Activated naive CD4-positive, alpha-beta T cell treated with anti-CD3 and anti-CD28 coated beads for 36 hours (primary cell): ENCODE data around the gene TANGO2. TPM values are rescaled to one million over a fixed set of nuclear protein-coding genes. Genes with fewer than 3 reads are reported as not detected.
A peak's percentile ranks its signal among the peaks of the same experiment; 100 is the strongest.

Source experiments
- CTCF ChIA-PET: fragments of 350-600 bp; sonication (Branson Sonifier 250); formaldehyde crosslinking; loops from one replicate; lab custom pipeline; 2021; ENCODE audit warnings: antibody characterized with exemption; lab: Charles Lee
- DNase-seq: peaks from one replicate; pipeline ENCODE4 v3.0.0-alpha.2; 2020
- H3K27ac Mint-ChIP-seq: one replicate; pipeline ENCODE4 v1.8.0; 2021; ENCODE audit warnings: mild to moderate bottlenecking, mixed read lengths
- H3K27me3 Mint-ChIP-seq: one replicate; pipeline ENCODE4 v1.8.0; 2021; ENCODE audit warnings: low read depth, mixed read lengths
- H3K36me3 Mint-ChIP-seq: one replicate; pipeline ENCODE4 v1.8.0; 2021; ENCODE audit warnings: low read depth, mixed read lengths
- H3K4me1 Mint-ChIP-seq: one replicate; pipeline ENCODE4 v1.8.0; 2021; ENCODE audit warnings: low read depth, mixed read lengths
- H3K4me3 Mint-ChIP-seq: one replicate; pipeline ENCODE4 v1.8.0; 2021; ENCODE audit warnings: mild to moderate bottlenecking, moderate library complexity, mixed read lengths
- H3K9me3 Mint-ChIP-seq: one replicate; pipeline ENCODE4 v1.8.0; 2021; ENCODE audit warnings: mixed read lengths
- intact Hi-C: fragments of 100-400 bp; cut with micrococcal nuclease; formaldehyde crosslinking; loops from one replicate; pipeline ENCODE4 v1.15.1; 2023
- total RNA-seq, 2 experiments: library from RNA; stranded (reverse); gene quantifications; one replicate each; pipeline ENCODE4 v1.2.3, GENCODE V29; 2021

TANGO2 gene
- total RNA-seq, 2 experiments from 2014 or later: 16.0 to 19.0 TPM

- H3K27ac Mint-ChIP-seq: no peak overlapping the region
- CTCF ChIA-PET: interaction anchor here (1.3 kb wide), 1 partner anchor 7 kb away, joined by 3 read pairs; no protein-coding TSS in a partner anchor
- no peaks in the 10 kb centered on the region for H3K27me3 Mint-ChIP-seq
- intact Hi-C loops: no loop called here
- no peaks in the 10 kb centered on the region for H3K4me1 Mint-ChIP-seq
- H3K9me3 Mint-ChIP-seq: no peaks in the 10 kb centered on the region
- no peak overlapping the region for H3K4me3 Mint-ChIP-seq
- no peak for DNase-seq
- no peaks in the 10 kb centered on the region for H3K36me3 Mint-ChIP-seq
These were observed 43.3 kb upstream of the TANGO2 start for GRCh38 chr22:19977296-19978243.

GRCh38 chr22:19978748-19979147 is 42.2 kb upstream of the TANGO2 start:
- no peak for DNase-seq
- intact Hi-C loops: no loop called here
- Mint-ChIP-seq H3K9me3 (no peaks in the 10 kb centered on the region), H3K27ac (no peak overlapping the region), H3K27me3 (no peaks in the 10 kb centered on the region), H3K4me1 (no peaks in the 10 kb centered on the region), H3K4me3 (no peak overlapping the region), H3K36me3 (no peaks in the 10 kb centered on the region)
- CTCF ChIA-PET: interaction anchor here (1.3 kb wide), 1 partner anchor 9 kb away, joined by 3 read pairs; no protein-coding TSS in a partner anchor

- Mint-ChIP-seq H3K4me1 (no peaks in the 10 kb centered on the region), H3K27me3 (no peaks in the 10 kb centered on the region), H3K36me3 (no peaks in the 10 kb centered on the region), H3K9me3 (no peaks in the 10 kb centered on the region), H3K4me3 (no peak overlapping the region), H3K27ac (no peak overlapping the region)
- CTCF ChIA-PET: no interaction called here
- no peak for DNase-seq
- intact Hi-C loops: no loop called here
These were observed 41.0 kb upstream of the TANGO2 start for GRCh38 chr22:19979712-19980493.

GRCh38 chr22:19980766-19981165 is 40.1 kb upstream of the TANGO2 start:
- H3K27me3 Mint-ChIP-seq: no peaks in the 10 kb centered on the region
- CTCF ChIA-PET: no interaction called here
- H3K4me3 Mint-ChIP-seq: no peak overlapping the region
- no peaks in the 10 kb centered on the region for H3K9me3 Mint-ChIP-seq
- H3K4me1 Mint-ChIP-seq: no peaks in the 10 kb centered on the region
- intact Hi-C loops: no loop called here
- no peak overlapping the region for H3K27ac Mint-ChIP-seq
- no peaks in the 10 kb centered on the region for H3K36me3 Mint-ChIP-seq
- no peak for DNase-seq

- Mint-ChIP-seq H3K9me3 (no peaks in the 10 kb centered on the region), H3K4me3 (no peak overlapping the region), H3K4me1 (no peaks in the 10 kb centered on the region), H3K36me3 (no peaks in the 10 kb centered on the region), H3K27ac (no peak overlapping the region), H3K27me3 (no peaks in the 10 kb centered on the region)
- DNase-seq: no peak
- intact Hi-C loops: no loop called here
- CTCF ChIA-PET: no interaction called here
These were observed 39.5 kb upstream of the TANGO2 start for GRCh38 chr22:19981171-19981960.

- CTCF ChIA-PET: no interaction called here
- no peaks in the 10 kb centered on the region for H3K27me3 Mint-ChIP-seq
These were observed 38.7 kb upstream of the TANGO2 start for GRCh38 chr22:19981961-19982920.

GRCh38 chr22:19982991-19983578 is 37.8 kb upstream of the TANGO2 start:
- no peak overlapping the region for H3K4me3 Mint-ChIP-seq
- DNase-seq: no peak
- no peaks in the 10 kb centered on the region for H3K4me1 Mint-ChIP-seq
- no peaks in the 10 kb centered on the region for H3K27me3 Mint-ChIP-seq
- H3K36me3 Mint-ChIP-seq: no peaks in the 10 kb centered on the region
- H3K9me3 Mint-ChIP-seq: no peaks in the 10 kb centered on the region
- no peak overlapping the region for H3K27ac Mint-ChIP-seq
- CTCF ChIA-PET: interaction anchor here (1.2 kb wide), 1 partner anchor 44 kb away, joined by 4 read pairs; no protein-coding TSS in a partner anchor
- intact Hi-C loops: no loop called here

More at GRCh38 chr22:19981961-19982920, 38.7 kb upstream of the TANGO2 start:
- Mint-ChIP-seq H3K27ac (no peak overlapping the region), H3K36me3 (no peaks in the 10 kb centered on the region), H3K9me3 (no peaks in the 10 kb centered on the region), H3K4me1 (no peaks in the 10 kb centered on the region), H3K4me3 (no peak overlapping the region)
- intact Hi-C loops: no loop called here
- no peak for DNase-seq

- no peaks in the 10 kb centered on the region for H3K36me3 Mint-ChIP-seq
- no peaks in the 10 kb centered on the region for H3K9me3 Mint-ChIP-seq
- no peak overlapping the region for H3K27ac Mint-ChIP-seq
- DNase-seq: no peak
- CTCF ChIA-PET: interaction anchor here (1.2 kb wide), 1 partner anchor 43 kb away, joined by 4 read pairs; no protein-coding TSS in a partner anchor
- no peaks in the 10 kb centered on the region for H3K27me3 Mint-ChIP-seq
- intact Hi-C loops: no loop called here
- no peaks in the 10 kb centered on the region for H3K4me1 Mint-ChIP-seq
- H3K4me3 Mint-ChIP-seq: no peak overlapping the region
These were observed 37.2 kb upstream of the TANGO2 start for GRCh38 chr22:19983741-19984140.

GRCh38 chr22:19984201-19984753 is 36.6 kb upstream of the TANGO2 start:
- no peak overlapping the region for H3K27ac Mint-ChIP-seq
- CTCF ChIA-PET: interaction anchor here (1.2 kb wide), 1 partner anchor 43 kb away, joined by 4 read pairs; no protein-coding TSS in a partner anchor

GRCh38 chr22:19984851-19985811 is 35.8 kb upstream of the TANGO2 start:
- no peak overlapping the region for H3K4me3 Mint-ChIP-seq
- H3K27ac Mint-ChIP-seq: no peak overlapping the region
- CTCF ChIA-PET: interaction anchor here (1.1 kb wide), 1 partner anchor 144 kb away, joined by 4 read pairs; no protein-coding TSS in a partner anchor
- H3K27me3 Mint-ChIP-seq: no peaks in the 10 kb centered on the region
- H3K36me3 Mint-ChIP-seq: no peaks in the 10 kb centered on the region
- intact Hi-C loops: no loop called here
- DNase-seq: no peak
- H3K4me1 Mint-ChIP-seq: no peaks in the 10 kb centered on the region
- no peaks in the 10 kb centered on the region for H3K9me3 Mint-ChIP-seq

More at GRCh38 chr22:19984201-19984753, 36.6 kb upstream of the TANGO2 start:
- H3K4me3 Mint-ChIP-seq: no peak overlapping the region
- no peaks in the 10 kb centered on the region for H3K9me3 Mint-ChIP-seq
- H3K36me3 Mint-ChIP-seq: no peaks in the 10 kb centered on the region
- DNase-seq: peak; percentile 39
- intact Hi-C loops: no loop called here
- no peaks in the 10 kb centered on the region for H3K4me1 Mint-ChIP-seq
- H3K27me3 Mint-ChIP-seq: no peaks in the 10 kb centered on the region
